HUES64 (cell line): ENCODE measurements around the gene SLC4A7.
"Not testable (repeated sequence)": the region's sequence is repeated elsewhere in the genome, so short reads cannot be mapped to it uniquely, and the experiment has no call there.

ENCODE experiments used
- H3K27ac ChIP-seq: 2 replicates; pipeline ENCODE4 v1.7.0; 2013; ENCODE audit warnings: low read depth, low read length, inconsistent platforms
- H3K27me3 ChIP-seq: 2 replicates; pipeline ENCODE4 v1.6.1; 2013; ENCODE audit warnings: mild to moderate bottlenecking, low read length; ENCODE audit not compliant: insufficient read depth
- H3K36me3 ChIP-seq: 2 replicates; pipeline ENCODE4 v1.6.1; 2013; ENCODE audit warnings: mild to moderate bottlenecking, low read length; ENCODE audit not compliant: insufficient read depth
- H3K4me1 ChIP-seq: 2 replicates; pipeline ENCODE4 v1.6.1; 2013; ENCODE audit warnings: mild to moderate bottlenecking, low read length, moderate library complexity; ENCODE audit not compliant: insufficient read depth
- H3K4me3 ChIP-seq: 2 replicates; pipeline ENCODE4 v1.5.1; 2013; ENCODE audit warnings: mild to moderate bottlenecking, low read length, moderate library complexity
- H3K9ac ChIP-seq: 2 replicates; pipeline ENCODE4 v1.6.1; 2013; ENCODE audit warnings: mild to moderate bottlenecking, low read depth, low read length
- H3K9me3 ChIP-seq: 2 replicates; pipeline ENCODE4 v1.6.1; 2013; ENCODE audit warnings: low read depth, low read length; ENCODE audit not compliant: insufficient read depth
- WGBS: fragments of 150-250, 120-280 bp; methylation state at CpG from one replicate; pipeline ENCODE4 v1.1.7; 2013; ENCODE audit warnings: missing lambda C conversion rate; 5-methylcytosine and 5-hydroxymethylcytosine counted together

The SLC4A7 gene

DNA sequence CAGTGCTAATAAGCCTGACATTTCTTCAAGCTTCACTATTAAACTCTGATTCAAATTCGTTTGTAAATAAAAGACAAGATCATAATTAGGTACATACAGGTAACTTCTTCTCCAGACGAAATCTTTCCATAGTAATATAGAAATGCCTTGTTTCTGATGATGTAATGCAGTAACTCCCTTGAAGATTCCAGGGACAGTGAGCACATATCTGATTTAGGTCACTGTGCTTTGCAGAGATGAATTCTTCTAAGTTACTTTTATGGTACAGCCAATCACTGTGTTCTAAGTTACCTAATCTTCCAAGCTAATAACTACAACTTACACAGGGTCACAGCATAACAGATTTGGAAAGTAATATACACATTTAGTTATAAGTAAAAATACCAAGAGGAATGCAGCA, 27.6 kb downstream of the SLC4A7 start:
- no peak overlapping the region for H3K9ac ChIP-seq
- peaks cover 21% of the 10 kb centered on the region for H3K4me1 ChIP-seq
- no peak overlapping the region for H3K27ac ChIP-seq
- no peaks in the 10 kb centered on the region for H3K27me3 ChIP-seq
- peaks cover 21% of the 10 kb centered on the region; the same call in 1 of the 2 replicates for H3K36me3 ChIP-seq
- WGBS, result 100% methylated on average over 1 of the region's 2 CpGs
- no peak overlapping the region for H3K4me3 ChIP-seq
- H3K9me3 ChIP-seq, result no peaks in the 10 kb centered on the region

- H3K36me3 ChIP-seq, result peaks cover 24% of the 10 kb centered on the region; the same call in 1 of the 2 replicates
- H3K4me1 ChIP-seq, result peaks cover 21% of the 10 kb centered on the region
- H3K4me3 ChIP-seq, result no peak overlapping the region
- no peaks in the 10 kb centered on the region for H3K9me3 ChIP-seq
- H3K27me3 ChIP-seq, result no peaks in the 10 kb centered on the region
- no peak overlapping the region for H3K27ac ChIP-seq
- H3K9ac ChIP-seq, result no peak overlapping the region
Observed at GRCh38 chr3:27454914-27455313, 29.3 kb downstream of the SLC4A7 start.

GRCh38 chr3:27454461-27454860, 29.7 kb downstream of the SLC4A7 start:
- peaks cover 27% of the 10 kb centered on the region; the same call in 1 of the 2 replicates for H3K36me3 ChIP-seq
- 92% methylated on average over 3 of the region's 3 CpGs for WGBS
- no peaks in the 10 kb centered on the region for H3K27me3 ChIP-seq
- no peak overlapping the region for H3K4me3 ChIP-seq
- H3K4me1 ChIP-seq, result peaks cover 21% of the 10 kb centered on the region
- no peak overlapping the region for H3K9ac ChIP-seq
- H3K9me3 ChIP-seq, result no peaks in the 10 kb centered on the region
- H3K27ac ChIP-seq, result no peak overlapping the region

GRCh38 chr3:27452368-27453090, 31.7 kb downstream of the SLC4A7 start:
- WGBS, result 93% methylated on average over 1 of the region's 1 CpG
- Histone ChIP-seq H3K27ac (no peak overlapping the region), H3K4me1 (peaks cover 14% of the 10 kb centered on the region), H3K9ac (no peak overlapping the region), H3K9me3 (no peaks in the 10 kb centered on the region), H3K27me3 (no peaks in the 10 kb centered on the region), H3K4me3 (no peak overlapping the region), H3K36me3 (peaks cover 36% of the 10 kb centered on the region)

GRCh38 chr3:27451842-27452241, 32.3 kb downstream of the SLC4A7 start:
- no peak overlapping the region for H3K9ac ChIP-seq
- no peak overlapping the region for H3K4me3 ChIP-seq
- H3K27me3 ChIP-seq, result no peaks in the 10 kb centered on the region
- H3K4me1 ChIP-seq, result peaks cover 7% of the 10 kb centered on the region; the same call in 1 of the 2 replicates
- peaks cover 43% of the 10 kb centered on the region for H3K36me3 ChIP-seq
- H3K27ac ChIP-seq, result no peak overlapping the region; the same call in 1 of the 2 replicates
- no peaks in the 10 kb centered on the region for H3K9me3 ChIP-seq

DNA sequence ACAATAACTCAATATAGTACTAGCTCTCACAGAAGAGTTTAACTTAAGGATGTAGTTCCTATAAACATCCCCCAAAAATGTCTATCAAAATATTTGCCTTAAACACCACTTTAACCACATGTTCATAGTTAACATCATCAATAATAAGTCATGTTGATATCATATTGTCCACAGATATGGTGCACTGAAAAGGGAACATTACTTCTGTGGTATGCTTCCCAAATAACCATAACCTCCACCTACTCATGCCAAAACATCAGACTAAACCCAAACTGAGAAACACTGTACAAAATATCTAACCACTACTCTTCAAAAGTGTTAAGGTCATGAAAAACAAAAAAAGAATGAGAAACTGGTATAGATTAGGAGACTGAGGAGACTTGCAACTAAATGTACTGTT, 32.9 kb downstream of the SLC4A7 start:
- peaks cover under 1% of the 10 kb centered on the region; the same call in 1 of the 2 replicates for H3K4me1 ChIP-seq
- H3K9me3 ChIP-seq, result no peaks in the 10 kb centered on the region
- no peak overlapping the region for H3K27ac ChIP-seq
- H3K4me3 ChIP-seq, result no peak overlapping the region
- H3K36me3 ChIP-seq, result peaks cover 49% of the 10 kb centered on the region
- H3K27me3 ChIP-seq, result no peaks in the 10 kb centered on the region
- H3K9ac ChIP-seq, result no peak overlapping the region

- Histone ChIP-seq H3K4me3 (no peak overlapping the region), H3K27ac (no peak overlapping the region), H3K9ac (no peak overlapping the region), H3K36me3 (peaks cover 63% of the 10 kb centered on the region), H3K9me3 (no peaks in the 10 kb centered on the region), H3K4me1 (no peaks in the 10 kb centered on the region), H3K27me3 (no peaks in the 10 kb centered on the region)
- whole genome bisulfite sequencing, result 90% methylated on average over 2 of the region's 2 CpGs
Observed at GRCh38 chr3:27449530-27450150, 34.5 kb downstream of the SLC4A7 start.

DNA sequence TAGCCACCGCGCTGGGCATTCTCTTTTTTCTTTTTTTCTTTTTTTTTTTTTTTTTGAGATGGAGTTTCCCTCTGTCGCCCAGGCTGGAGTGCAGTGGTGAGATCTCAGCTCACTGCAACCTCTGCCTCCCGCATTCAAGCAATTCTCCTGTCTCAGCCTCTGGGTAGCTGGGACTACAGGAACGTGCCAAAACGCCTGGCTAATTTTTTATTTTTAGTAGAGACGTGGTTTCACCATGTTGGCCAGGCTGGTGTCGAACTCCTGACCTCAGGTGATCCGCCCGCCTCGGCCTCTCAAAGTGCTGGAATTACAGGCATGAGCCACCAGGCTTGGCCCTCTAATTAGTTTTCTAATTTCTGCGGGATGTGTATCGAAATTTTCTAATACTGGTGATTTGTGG, 41.2 kb downstream of the SLC4A7 start:
- 95% methylated on average over 11 of the region's 13 CpGs for WGBS
- not testable (repeated sequence) for H3K27ac ChIP-seq, H3K9me3 ChIP-seq, H3K27me3 ChIP-seq, H3K4me3 ChIP-seq, H3K9ac ChIP-seq, H3K4me1 ChIP-seq
- peaks cover 85% of the 10 kb centered on the region for H3K36me3 ChIP-seq

DNA sequence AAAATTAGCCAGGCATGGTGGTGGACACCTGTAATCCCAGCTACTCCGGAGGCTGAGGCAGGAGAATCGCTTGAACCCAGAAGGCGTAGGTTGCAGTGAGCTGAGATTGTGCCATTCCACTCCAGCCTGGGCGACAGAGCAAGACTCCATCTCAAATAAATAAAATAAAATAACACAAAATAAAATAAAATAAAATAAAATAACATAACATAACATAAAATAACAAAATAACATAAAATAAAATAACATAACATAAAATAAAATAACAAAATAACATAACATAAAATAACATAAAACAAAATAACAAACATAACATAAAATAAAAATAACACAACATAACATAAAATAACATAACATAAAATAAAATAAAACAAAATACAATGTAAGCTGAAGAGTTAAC, 45.8 kb downstream of the SLC4A7 start:
- not testable (repeated sequence) for H3K27me3 ChIP-seq, H3K4me3 ChIP-seq, H3K9me3 ChIP-seq, H3K27ac ChIP-seq, H3K4me1 ChIP-seq, H3K9ac ChIP-seq
- H3K36me3 ChIP-seq, result peaks cover 88% of the 10 kb centered on the region
- WGBS, result 92% methylated on average over 3 of the region's 4 CpGs

DNA sequence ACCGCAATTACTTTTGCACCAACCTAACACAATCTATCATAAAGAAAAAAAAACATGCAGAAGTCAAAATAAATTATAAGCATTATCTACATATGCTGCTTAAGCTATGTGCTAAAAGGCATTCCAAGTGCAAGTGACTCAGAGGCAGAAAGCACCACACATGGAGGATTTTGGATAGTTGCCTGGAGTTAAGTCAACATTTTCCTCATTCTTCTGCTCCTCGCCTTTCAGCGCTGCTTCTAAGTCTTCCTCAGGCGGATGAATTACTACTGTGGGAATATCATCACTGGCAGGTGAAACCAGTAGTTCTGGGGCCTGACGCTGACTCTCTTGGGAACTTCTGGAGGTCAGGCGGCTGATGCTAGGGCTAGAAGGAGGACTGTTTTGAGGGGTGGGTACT, 53.1 kb downstream of the SLC4A7 start:
- H3K27me3 ChIP-seq, result no peaks in the 10 kb centered on the region
- H3K27ac ChIP-seq, result no peak overlapping the region
- H3K36me3 ChIP-seq, result peaks cover 96% of the 10 kb centered on the region
- no peaks in the 10 kb centered on the region for H3K4me1 ChIP-seq
- H3K4me3 ChIP-seq, result no peak overlapping the region
- H3K9me3 ChIP-seq, result no peaks in the 10 kb centered on the region
- H3K9ac ChIP-seq, result no peak overlapping the region
- 96% methylated on average over 6 of the region's 6 CpGs for WGBS

GRCh38 chr3:27429909-27430308, 54.3 kb downstream of the SLC4A7 start:
- WGBS, result 98% methylated on average over 2 of the region's 2 CpGs
- Histone ChIP-seq H3K36me3 (peaks cover 89% of the 10 kb centered on the region), H3K27me3 (no peaks in the 10 kb centered on the region), H3K9ac (no peak overlapping the region), H3K4me1 (no peaks in the 10 kb centered on the region), H3K9me3 (no peaks in the 10 kb centered on the region), H3K4me3 (no peak overlapping the region), H3K27ac (no peak overlapping the region)
